ENCODE data around the gene RGCC.

Gene RGCC

DNA sequence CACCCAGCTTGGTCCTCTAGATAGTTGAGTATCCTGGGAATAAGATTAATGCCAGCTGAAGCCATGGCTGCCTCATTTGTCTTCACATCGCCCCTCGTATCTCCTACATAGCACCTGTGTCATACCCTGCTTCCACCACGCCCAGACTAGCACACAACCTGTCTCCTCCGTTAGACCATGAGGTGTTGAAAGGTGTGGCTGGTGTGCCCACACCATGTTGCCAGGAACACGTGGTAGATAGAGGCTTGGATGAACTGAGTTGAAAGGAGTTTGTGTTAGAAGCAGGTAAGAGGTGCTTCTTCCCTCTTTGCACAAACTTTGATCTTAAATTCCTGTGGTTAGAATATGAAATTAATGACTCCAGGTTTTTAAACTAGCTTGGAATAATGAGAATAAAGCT, 40.1 kb downstream of the RGCC start:
- Histone ChIP-seq H3K4me3 (IDR thresholded peaks at IDR 0.05; ENCODE audit: insufficient read depth, low read depth, low read length) (no peak overlapping the region), H2AFZ (ENCODE audit: low read depth) (no peak overlapping the region), H3K79me2 (ENCODE audit: insufficient read depth, low read depth) (no peaks in the 10 kb centered on the region), H3K27ac (no peak overlapping the region), H3K4me1 (ENCODE audit: low read depth, poor library complexity, severe bottlenecking) (peaks cover 26% of the 10 kb centered on the region), H3K27me3 (ENCODE audit: insufficient read depth, low read depth) (no peaks in the 10 kb centered on the region), H3K36me3 (ENCODE audit: insufficient read depth) (no peaks in the 10 kb centered on the region), H3K4me2 (no peak overlapping the region), H4K20me1 (ENCODE audit: insufficient read depth) (no peaks in the 10 kb centered on the region), H3K9ac (no peak overlapping the region)
- TF ChIP-seq, protein P1, sequence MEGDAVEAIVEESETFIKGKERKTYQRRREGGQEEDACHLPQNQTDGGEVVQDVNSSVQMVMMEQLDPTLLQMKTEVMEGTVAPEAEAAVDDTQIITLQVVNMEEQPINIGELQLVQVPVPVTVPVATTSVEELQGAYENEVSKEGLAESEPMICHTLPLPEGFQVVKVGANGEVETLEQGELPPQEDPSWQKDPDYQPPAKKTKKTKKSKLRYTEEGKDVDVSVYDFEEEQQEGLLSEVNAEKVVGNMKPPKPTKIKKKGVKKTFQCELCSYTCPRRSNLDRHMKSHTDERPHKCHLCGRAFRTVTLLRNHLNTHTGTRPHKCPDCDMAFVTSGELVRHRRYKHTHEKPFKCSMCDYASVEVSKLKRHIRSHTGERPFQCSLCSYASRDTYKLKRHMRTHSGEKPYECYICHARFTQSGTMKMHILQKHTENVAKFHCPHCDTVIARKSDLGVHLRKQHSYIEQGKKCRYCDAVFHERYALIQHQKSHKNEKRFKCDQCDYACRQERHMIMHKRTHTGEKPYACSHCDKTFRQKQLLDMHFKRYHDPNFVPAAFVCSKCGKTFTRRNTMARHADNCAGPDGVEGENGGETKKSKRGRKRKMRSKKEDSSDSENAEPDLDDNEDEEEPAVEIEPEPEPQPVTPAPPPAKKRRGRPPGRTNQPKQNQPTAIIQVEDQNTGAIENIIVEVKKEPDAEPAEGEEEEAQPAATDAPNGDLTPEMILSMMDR (conservative IDR thresholded peaks at IDR 0.05; ENCODE audit: low read depth, low read length), result no peak

DNA sequence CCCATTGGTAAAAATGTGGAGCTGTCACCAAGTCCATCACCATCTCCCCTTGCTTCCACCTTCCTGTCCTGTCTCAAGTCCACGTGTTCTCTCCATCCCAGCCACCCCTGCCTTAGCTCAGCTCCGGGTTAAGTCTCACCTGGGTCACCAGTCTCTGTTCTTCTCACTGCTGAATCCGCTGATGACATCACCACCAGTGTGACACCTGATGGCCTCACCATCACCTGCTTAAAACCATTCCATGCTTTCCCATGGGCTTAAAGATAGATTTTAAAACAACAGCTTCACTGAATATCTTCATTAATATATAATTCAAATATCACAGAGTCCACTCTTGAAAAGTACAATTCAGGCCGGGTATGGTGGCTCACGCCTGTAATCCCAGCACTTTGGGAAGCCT, 42.1 kb downstream of the RGCC start:
- Histone ChIP-seq H2AFZ (ENCODE audit: low read depth) (no peak overlapping the region), H3K79me2 (ENCODE audit: insufficient read depth, low read depth) (no peaks in the 10 kb centered on the region), H4K20me1 (ENCODE audit: insufficient read depth) (no peaks in the 10 kb centered on the region), H3K9ac (no peak overlapping the region), H3K4me2 (no peak overlapping the region), H3K27me3 (ENCODE audit: insufficient read depth, low read depth) (no peaks in the 10 kb centered on the region), H3K27ac (no peak overlapping the region), H3K36me3 (ENCODE audit: insufficient read depth) (no peaks in the 10 kb centered on the region), H3K4me3 (IDR thresholded peaks at IDR 0.05; ENCODE audit: insufficient read depth, low read depth, low read length) (no peak overlapping the region), H3K4me1 (ENCODE audit: low read depth, poor library complexity, severe bottlenecking) (peaks cover 39% of the 10 kb centered on the region)
- TF ChIP-seq, protein P1 (conservative IDR thresholded peaks at IDR 0.05; ENCODE audit: low read depth, low read length), result no peak

DNA sequence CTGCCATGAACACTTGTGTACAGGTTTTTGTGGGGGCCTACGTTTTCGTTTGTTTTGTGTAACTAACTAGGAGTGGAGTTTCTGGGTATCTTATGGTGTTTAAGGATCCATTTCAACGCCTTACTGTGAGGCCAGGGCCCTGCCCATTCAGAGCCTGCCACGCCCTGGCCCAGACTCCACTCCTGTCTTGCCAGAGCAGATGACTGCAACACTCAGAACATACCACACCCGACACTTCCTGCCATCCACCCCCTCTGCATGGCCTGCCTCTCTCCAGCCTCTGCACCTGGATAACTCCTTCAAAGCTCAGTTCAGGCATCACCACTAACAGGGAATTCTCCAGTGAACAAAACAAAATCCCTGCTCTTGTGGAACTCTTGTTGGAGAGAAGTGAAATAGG, 43.2 kb downstream of the RGCC start:
- peaks cover 39% of the 10 kb centered on the region for H3K4me1 ChIP-seq (ENCODE audit: low read depth, poor library complexity, severe bottlenecking)
- no peak overlapping the region for H3K9ac ChIP-seq
- H3K27me3 ChIP-seq (ENCODE audit: insufficient read depth, low read depth), result no peaks in the 10 kb centered on the region
- no peak overlapping the region for H3K4me3 ChIP-seq (IDR thresholded peaks at IDR 0.05; ENCODE audit: insufficient read depth, low read depth, low read length)
- H3K27ac ChIP-seq, result no peak overlapping the region
- H4K20me1 ChIP-seq (ENCODE audit: insufficient read depth), result no peaks in the 10 kb centered on the region
- H3K79me2 ChIP-seq (ENCODE audit: insufficient read depth, low read depth), result no peaks in the 10 kb centered on the region
- no peak overlapping the region for H2AFZ ChIP-seq (ENCODE audit: low read depth)
- no peaks in the 10 kb centered on the region for H3K36me3 ChIP-seq (ENCODE audit: insufficient read depth)
- TF ChIP-seq, protein P1 (conservative IDR thresholded peaks at IDR 0.05; ENCODE audit: low read depth, low read length), result no peak
- no peak overlapping the region for H3K4me2 ChIP-seq

DNA sequence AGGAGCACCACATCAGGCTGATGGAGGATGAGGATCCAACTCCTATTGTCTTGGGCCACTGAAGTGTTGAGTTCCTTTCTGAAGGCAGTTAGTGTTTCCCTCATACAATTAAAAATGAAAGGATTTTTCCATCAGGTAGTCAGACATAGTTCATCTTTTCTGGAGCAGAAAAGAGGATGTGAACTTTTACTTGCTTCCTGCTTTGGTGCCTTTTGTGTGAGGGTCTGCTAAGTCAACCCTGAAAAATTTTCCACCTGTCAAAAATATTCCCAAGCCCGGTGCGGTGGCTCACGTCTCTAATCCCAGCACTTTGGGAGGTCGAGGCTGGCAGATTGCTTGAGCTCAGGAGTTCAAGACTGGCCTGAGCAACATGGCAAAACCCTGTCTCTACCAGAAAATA, 43.9 kb downstream of the RGCC start:
- no peaks in the 10 kb centered on the region for H3K27me3 ChIP-seq (ENCODE audit: insufficient read depth, low read depth)
- no peaks in the 10 kb centered on the region for H3K36me3 ChIP-seq (ENCODE audit: insufficient read depth)
- no peak overlapping the region for H3K4me3 ChIP-seq (IDR thresholded peaks at IDR 0.05; ENCODE audit: insufficient read depth, low read depth, low read length)
- H4K20me1 ChIP-seq (ENCODE audit: insufficient read depth), result no peaks in the 10 kb centered on the region
- no peaks in the 10 kb centered on the region for H3K79me2 ChIP-seq (ENCODE audit: insufficient read depth, low read depth)
- H2AFZ ChIP-seq (ENCODE audit: low read depth), result no peak overlapping the region
- no peak overlapping the region for H3K9ac ChIP-seq
- H3K4me2 ChIP-seq, result 0 out of 2 replicates have a peak overlapping the region, but pooled peaks have one; percentile 60
- peaks cover 39% of the 10 kb centered on the region for H3K4me1 ChIP-seq (ENCODE audit: low read depth, poor library complexity, severe bottlenecking)
- TF ChIP-seq, protein P1 (conservative IDR thresholded peaks at IDR 0.05; ENCODE audit: low read depth, low read length), result no peak
- no peak overlapping the region for H3K27ac ChIP-seq
